GM19240 (cell line): Measurements from ENCODE around the gene NCOA3.
"Not testable (repeated sequence)": the region's sequence is repeated elsewhere in the genome, so short reads cannot be mapped to it uniquely, and the experiment has no call there.

Experiments used
- DNase-seq: peaks from one replicate; pipeline ENCODE4 v3.0.0; 2011; ENCODE audit warnings: low spot score; ENCODE audit not compliant: insufficient read length

Gene NCOA3

DNA sequence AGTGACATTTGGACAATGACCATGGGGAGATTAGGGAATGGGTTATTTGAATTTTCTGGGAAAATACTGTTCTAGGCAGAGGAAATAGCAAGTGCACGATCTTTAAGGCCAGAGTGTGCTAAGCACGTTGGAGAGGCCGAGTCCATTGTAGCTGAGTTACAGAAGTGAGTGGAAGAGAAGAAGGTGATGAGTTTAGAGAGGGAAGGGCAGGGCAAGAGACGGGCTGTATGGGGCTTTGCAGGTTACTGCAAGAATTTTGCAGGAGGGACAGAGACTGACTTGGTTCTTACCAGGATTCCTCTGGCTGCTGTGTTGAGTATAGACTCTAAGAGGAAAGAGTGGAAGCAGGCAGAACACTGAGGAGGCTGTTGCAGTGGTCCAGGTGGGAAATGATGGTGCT, 1.1 kb upstream of the NCOA3 start:
- DNase-seq = no peak

DNA sequence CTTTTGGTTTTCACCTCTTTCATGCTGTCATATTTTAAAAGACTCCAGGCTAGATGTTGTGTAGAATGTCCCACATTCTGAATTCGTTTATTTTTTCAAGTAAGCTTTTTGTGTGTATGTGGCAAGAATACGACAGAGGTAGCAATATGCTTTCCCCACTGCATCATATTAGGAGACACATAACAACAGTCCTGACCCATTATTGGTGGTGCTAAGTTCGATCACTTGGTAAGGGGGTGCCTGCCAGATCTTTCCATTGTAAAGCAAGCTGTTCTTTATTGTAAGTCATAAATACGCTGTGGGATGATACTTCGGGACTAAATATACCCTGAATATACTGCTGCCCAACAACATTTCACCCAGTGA, 588 bp upstream of the NCOA3 start:
- DNase-seq = no peak

DNA sequence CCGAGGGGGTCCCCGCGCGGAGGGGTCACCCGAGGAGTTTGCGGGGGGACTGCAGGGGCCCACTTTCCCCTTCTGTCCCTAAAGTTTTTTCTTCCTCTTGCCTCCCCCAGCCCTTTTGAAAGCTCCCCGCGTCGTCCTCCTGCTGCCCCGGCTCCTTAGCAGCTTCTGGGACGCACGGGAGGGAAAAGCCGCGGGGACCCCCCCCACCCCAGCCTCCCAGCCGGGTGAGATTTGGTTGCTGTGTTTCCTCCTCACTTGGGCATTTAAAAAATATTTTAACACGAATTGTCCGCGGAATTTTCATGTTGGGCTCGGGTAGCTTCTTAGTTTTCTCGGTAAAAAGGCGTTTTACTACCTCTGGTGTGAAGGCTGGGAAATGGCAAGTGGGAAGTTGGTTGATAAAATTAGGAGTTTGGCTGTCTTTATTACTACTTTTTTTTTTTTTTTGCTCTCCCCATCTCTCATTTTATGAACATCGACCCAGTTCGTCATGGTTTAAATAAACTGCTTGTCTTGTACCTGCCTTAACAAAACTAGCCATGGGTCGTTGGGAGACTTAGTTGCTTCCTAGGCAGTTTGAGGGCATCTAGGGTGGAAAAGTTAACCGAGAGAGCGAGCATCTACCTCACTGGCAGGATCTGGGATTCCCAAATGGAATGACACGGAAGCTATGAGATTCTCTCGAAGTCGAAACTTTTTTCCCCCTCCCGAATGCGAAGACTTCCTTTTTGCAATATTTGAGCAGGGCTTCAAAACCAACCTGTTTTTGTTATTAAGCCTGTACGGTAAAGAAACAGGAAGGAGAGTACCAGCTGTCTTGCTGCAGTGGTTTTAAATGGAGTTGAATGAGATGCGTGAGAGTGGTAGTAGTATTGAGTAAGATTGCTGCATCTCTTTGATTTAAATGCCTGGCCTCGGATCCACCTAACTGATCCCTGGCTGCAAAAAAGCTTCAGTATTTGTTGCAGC, 868 bp downstream of the NCOA3 start:
- no peak for DNase-seq

DNA sequence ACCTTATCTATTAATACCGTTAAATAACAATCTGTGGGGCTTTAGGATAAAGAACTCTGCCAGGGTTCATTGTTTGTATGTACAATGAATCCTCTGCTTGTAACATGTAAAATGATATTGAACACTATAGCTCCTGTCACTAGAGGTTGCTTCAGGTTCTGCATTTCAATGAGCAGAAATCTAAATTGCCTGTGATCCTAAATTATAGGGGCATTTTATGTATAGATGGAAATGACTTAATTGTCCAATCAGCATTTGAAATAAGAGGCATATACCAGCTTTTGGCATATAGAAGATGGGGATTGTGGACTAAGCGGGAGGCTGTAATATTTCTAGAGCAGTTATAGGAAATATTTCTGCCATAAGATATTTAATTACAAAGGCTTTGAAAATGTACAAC, 2.0 kb downstream of the NCOA3 start:
- no peak for DNase-seq

DNA sequence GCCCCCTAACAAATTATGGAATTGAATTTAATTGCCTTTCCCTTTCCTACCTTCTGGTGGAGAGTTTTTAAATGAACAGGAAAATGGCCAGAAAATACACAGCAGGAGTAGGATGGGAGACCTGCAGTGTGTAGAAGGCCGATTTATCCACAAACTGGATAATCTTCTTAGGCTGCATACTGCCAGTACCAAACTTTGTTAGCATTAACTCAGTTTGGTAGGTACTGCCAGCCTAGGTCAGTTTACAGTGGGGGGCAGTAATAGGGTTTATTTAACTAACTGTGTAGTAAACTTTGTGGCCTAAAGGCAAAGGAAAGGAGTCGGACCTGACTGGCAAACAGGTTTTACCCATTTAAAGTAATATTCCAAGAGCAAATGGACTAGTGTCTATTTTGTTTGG, 4.6 kb downstream of the NCOA3 start:
- DNase-seq = no peak

DNA sequence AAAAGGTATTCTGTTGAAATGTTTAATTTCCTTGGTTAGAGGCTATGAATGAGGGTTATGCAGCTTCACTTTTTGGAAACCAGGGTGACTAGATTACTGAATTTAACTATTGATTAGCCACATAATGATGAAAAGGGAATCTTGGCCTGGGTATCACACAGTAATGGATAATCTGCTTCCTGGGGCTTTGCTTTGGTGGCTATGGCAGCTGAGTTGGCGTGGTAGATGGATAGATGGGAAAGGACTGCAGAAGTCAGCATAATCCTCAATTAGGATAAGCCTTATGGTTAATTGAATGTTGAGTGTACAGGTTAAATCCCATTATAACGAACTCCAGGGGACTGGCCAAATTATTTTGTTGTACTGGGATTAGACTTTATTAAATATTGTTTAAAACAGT, 5.2 kb downstream of the NCOA3 start:
- DNase-seq = no peak

DNA sequence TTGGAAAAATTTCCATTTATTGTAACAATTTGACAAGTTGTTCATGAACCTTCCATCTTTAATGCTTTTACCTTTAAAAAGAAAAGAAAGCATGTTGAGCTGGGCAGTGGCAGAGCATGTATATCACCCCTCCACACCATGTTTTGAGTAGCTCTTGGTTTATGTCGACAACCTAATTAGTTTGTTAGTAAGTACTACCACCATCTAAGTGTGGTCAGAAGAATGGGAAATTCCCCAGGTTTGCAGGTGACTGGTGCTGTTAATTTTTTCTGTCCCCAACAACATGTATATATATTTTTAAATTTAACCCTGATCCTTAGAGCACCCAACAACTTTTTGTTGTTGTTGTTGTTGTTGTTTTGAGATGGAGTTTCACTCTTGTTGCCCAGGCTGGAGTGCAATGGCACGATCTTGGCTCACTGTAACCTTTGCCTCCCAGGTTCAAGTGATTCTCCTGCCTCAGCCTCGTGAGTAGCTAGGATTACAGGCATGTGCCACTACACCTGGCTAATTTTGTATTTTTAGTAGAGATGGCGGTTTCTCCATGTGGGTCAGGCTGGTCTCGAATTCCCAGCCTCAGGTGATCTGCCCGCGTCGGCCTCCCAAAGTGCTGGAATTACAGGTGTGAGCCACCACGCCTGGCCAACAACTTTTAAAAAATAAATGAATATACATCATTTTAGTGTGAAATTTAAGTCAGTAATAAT, 5.7 kb downstream of the NCOA3 start:
- not testable (repeated sequence) for DNase-seq

DNA sequence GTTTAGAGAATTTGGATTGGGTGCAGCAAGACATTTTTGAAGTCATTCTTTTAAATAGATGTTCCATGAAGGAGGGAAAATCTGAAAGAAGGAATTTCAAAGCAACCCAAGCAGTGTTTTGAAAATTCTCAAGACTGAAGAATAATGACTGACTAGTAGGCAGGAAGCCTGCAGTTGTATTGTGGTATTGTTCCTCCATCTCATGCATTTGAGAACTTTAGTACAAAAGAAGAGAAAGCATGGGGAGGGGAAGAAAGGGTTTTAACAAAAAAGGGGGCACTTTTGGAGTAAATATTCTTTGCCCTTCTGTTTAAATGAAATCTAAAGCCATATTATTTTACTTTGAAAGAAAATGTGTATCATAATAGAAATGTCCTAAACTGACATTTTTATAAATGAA, 6.6 kb downstream of the NCOA3 start:
- no peak for DNase-seq

DNA sequence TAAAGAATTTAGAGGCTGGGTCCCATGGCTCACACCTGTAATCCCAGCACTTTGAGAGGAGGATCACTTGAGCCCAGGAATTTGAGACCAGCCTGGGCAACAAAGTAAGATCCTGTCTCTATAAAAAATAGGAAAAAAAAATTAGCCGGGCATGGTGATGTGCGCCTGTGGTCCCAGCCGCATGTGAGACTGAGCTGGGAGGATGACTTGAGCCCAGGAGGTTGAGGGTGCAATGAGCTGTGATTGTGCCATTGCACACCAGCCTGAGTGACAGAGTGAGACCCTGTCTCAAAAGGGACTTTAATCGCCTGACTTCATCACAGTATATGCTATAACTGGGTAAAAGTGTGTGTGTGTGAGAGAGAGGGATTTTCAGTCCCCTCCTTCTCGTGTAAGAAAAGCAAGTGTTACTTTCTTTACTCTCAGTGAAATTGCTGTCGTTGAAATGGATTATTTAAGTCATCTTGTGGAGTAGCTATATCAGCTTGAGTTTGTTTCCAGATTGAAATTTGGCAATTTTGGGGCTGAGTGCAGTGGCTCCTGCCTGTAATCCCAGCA, 7.5 kb downstream of the NCOA3 start:
- DNase-seq = no peak

DNA sequence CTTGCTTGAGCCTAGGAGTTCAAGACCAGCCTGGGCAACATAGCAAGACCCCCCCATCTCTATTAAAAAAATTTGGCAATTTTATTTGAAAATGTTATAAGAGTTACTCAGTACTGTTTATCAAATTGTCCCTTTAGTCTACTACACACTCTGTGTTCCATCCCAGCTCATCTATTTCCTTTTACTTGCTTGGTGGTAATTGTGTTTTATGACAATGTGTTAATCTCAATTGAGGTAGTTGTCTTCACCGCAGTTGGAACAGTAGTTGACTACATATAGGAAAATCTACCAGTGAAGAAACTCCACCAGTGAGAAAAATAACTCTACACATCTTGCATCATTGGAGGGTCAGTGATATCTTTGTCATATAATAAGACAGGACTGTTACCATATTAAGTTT, 8.0 kb downstream of the NCOA3 start:
- DNase-seq = no peak

DNA sequence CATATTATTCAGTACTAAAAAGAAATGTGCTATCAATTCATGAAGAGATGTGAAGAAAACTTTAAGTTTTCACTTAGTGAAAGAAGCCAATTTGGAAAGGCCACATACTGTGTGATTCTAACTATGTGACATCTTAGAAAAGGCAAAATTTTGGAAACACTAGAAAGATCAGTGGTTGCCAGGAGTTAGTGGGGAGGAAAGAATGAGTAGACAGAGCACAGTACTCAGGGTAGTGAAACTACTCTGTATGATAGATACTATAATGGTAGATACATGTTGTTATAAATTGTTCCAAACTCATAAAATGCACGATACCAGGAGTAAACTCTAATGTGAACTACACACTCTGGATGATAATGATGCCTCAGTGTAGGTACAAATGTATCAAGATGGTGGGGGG, 14.2 kb downstream of the NCOA3 start:
- no peak for DNase-seq

DNA sequence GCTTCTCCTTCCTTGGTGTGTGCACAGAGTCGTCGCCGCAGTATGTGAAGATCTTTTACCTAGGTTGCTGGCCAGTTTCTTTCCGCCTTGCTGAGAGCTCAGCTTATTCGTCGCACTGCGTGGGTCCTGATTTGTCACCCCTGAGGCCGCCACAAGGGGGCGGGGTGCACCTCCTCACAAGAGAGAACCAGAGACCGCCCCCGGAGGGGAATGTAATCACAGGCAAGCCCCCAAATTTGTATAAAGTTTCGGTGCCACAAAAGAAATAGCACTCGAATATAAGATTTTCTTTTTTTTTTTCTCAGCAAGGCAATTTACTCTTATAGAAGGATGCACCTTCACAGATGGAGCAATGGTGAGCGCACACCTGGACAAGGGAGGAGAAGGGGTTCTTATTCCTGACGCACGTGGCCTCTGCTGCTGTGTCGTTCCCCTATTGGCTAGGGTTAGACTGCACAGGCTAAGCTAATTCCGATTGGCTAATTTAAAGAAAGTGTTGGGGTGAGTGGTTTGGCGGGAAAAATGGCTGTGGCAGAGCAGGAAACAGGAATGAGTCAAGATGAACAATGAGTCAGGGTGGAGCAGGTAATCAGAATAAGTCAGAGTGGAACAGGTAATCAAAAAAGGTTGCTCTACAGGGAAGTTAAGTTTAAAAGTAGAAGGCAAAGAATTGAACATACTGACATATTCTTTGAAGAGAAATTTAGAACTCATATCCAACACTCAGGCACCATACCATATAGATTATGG, 19.5 kb downstream of the NCOA3 start:
- no peak for DNase-seq

DNA sequence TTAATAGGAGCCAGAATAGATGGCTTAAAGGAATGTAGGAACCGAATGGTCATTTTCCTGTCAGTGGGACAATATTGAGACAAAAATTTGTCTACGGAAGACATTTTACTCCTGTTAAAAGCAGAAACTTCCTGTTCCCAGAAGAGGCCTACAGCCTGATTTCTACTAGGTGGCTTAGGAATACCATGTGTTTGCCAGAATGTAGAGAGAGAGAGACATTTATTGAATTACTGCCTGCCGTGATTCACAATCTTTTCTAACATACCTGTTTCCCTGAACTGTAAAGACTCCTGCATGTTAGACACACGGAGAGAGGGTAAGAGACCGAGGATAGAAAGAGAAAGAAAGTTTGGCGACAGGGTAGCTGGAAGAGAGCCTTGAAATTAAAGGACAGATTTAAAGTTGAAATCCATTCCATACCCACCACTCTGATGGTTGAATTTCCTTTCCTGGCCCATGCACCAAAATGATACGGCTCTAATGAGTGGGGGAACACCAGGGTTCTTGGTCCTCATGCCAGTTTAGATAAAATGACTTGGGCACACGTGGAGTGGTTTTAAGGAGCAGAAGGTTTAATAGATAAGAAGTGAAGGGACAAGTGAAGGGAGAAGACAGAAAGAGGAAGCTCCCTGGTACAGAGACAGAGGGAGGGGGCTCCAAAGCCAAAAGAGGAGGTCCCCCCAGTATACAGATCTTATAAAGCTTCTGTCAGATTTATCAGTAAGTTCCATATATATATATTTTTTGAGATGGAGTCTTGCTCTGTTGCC, 22.5 kb downstream of the NCOA3 start:
- DNase-seq = no peak

DNA sequence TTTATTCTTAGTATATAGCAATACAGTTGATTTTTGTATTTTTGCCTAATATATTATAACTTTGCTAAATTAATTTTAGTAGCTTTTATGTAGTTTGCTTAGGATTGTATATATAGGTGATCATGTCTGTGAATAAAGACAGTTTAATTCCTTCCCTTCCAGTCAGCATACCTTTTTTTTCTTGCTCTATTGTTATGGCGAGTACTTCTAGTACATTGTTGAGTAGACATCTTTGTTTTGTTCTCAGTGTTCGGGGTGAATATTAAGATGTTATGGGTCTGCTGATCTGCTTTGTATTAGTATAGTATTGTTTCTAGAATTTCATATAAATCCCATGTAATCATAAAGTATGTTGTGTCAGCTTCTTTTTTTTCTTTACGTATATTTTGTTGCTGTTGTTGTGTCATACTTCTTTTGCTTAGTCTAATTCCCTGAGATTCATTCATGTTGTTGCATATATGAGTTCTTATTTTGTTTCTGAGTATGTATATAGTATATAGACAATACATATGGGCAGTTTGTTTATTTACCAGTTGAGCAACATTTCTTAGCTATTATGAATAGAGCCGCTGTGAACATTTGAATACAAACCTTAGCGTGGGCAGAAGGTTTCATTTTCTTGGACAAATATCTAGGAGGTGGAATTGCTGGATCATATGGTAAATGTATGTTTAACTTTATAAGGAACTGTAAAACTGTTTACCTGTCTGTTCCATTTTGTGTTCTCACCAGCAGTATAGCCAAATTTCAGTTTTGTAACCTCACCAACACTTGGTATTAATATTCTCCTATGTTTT, 25.5 kb downstream of the NCOA3 start:
- no peak for DNase-seq

DNA sequence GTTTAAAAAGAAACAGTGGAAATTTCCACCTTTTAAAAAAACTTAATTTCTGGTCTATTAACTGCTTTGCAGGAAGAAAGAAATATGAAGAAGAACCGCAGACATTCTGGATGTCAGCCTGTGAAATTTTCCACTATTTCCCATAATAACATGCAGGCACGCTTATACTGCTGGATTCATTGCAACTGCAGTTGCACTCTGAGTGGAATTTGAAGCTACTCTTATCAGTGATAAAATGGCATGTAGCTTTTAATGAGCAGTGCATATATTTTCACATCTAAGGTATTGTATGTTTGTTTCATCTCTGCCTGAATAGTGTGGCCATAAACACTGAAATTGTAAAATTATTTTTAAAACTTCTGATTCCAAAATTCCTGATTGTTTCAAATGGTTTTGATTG, 28.2 kb downstream of the NCOA3 start:
- DNase-seq = no peak

DNA sequence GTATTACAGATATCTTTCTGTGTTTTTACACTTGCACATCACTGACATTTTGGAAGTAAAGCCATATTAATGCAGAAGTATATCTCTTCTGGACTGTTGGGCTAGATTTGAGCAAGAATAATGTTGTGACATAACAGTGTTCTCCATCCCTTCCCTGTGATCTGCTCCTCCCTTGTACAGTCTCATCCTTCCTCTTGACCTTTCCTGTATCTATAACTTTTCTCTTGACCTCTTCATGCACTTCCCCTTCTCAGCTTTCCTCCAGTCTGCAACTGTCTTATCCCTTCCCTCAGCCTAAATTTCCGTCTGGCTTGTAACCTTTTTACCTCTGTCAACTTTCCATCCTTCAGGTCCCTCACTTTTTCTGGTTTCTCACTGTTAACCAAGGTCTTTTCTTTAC, 29.8 kb downstream of the NCOA3 start:
- no peak for DNase-seq

DNA sequence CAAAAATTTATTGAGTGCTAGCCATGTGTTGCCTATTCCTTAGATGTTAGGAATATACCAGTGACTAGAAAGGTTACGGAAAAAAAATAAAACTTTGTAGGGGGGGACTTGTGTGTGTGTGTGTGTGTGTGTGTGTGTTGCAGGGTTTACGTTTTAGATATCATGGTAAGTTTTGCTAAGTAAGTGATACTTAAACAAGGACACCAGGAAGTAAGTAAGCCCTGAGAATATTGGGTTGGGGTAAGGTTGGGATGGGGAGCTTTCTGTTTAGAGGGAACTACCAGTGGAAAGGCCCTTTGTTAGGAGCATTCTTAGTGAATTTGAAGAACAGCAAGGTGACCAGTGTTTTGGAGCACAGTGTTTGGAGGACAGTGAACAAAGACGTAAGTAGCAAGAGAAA, 30.3 kb downstream of the NCOA3 start:
- no peak for DNase-seq

DNA sequence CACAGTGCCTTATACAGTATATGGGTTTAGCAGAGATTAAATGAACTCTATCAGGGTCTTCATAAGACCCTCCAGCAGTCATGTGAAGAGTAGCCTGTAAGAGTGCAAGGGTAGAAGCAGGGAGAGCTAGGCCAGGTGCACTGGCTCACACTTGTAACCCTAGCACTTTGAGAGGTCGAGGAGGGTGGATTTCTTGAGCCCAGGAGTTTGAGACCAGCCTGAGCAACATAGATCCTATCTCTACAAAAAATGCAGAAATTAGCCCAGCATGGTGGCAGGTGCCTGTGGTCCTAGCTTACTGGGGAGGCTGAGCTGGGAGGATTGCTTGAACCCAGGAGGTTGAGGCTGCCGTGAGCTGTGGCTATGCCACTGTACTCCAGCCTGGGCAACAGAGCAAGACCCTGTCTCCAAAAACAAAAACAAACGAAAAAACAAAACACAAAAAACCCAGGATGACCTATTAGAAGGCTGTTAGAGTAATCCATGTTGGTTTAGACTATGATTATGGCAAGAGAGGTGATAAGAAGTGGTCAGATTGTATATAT, 31.9 kb downstream of the NCOA3 start:
- DNase-seq = no peak

DNA sequence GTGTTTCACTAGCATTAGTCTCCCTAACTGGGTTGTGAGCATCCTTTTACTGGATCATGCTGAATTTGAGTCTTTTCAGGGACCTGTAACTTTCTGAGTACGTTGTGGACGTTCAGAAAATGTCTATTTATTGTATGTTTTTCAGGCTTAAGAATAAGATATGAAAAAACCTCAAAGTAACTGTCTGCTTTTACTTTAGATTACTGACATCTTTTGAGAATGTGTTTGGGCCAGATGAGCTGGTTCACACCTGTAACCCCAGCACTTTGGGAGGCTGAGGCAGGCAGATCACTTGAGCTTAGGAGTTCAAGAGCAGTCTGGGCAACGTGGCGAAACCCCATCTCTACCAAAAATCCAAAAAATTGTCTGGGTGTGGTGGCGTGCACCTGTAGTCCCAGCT, 32.7 kb downstream of the NCOA3 start:
- DNase-seq = no peak

DNA sequence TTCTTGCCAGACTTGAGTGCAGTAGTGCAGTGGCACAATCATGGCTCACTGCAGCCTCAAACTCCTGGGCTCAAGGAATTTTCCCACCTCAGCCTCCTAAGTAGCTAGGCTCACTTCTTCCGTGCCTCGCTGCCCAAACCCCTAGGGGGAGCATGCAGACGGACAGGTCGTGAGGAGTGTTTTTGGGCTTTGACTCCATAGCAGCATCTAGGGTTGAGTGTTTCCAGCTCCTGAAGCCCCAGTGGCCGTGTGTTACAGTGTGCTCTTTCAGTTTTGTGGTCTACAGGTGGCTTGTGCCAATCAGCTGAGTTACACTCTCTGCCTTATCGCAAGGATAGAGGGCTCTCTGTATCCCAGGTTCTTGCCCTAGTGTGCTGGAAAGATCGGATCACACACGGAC, 33.4 kb downstream of the NCOA3 start:
- DNase-seq = no peak
